ENCODE data around the gene CHGA.

The CHGA gene

GRCh38 chr14:92945544-92945943 is 22.6 kb downstream of the CHGA start:
- no peak for DNase-seq

- no peak for DNase-seq
Measured at GRCh38 chr14:92945959-92946846, 23.3 kb downstream of the CHGA start.

GRCh38 chr14:92946847-92947545 is 24.0 kb downstream of the CHGA start:
- DNase-seq: no peak

GRCh38 chr14:92948647-92949046 is 25.7 kb downstream of the CHGA start:
- DNase-seq: no peak

- no peak for DNase-seq
Measured at GRCh38 chr14:92949496-92950192, 26.7 kb downstream of the CHGA start.

- DNase-seq: no peak
Measured at GRCh38 chr14:92950193-92950540, 27.2 kb downstream of the CHGA start.

GRCh38 chr14:92950773-92951172 is 27.8 kb downstream of the CHGA start:
- DNase-seq: no peak

- no peak for DNase-seq
Measured at GRCh38 chr14:92951261-92951660, 28.3 kb downstream of the CHGA start.

GRCh38 chr14:92951912-92952471 is 29.0 kb downstream of the CHGA start:
- DNase-seq: peak; percentile 75 to 88 (median 86)

GRCh38 chr14:92952481-92953298 is 29.7 kb downstream of the CHGA start:
- DNase-seq: peak in 1 of 3 donors; percentile 12

GRCh38 chr14:92953526-92953925 is 30.6 kb downstream of the CHGA start:
- DNase-seq: no peak

- DNase-seq: no peak
Measured at GRCh38 chr14:92954933-92955332, 32.0 kb downstream of the CHGA start.

GRCh38 chr14:92955381-92955780 is 32.4 kb downstream of the CHGA start:
- DNase-seq: no peak

- DNase-seq: no peak
Measured at GRCh38 chr14:92956961-92957360, 34.0 kb downstream of the CHGA start.

GRCh38 chr14:92958373-92959188 is 35.6 kb downstream of the CHGA start:
- DNase-seq: no peak

GRCh38 chr14:92959189-92959531 is 36.2 kb downstream of the CHGA start:
- no peak for DNase-seq

- no peak for DNase-seq
Measured at GRCh38 chr14:92959761-92960680, 37.1 kb downstream of the CHGA start.

GRCh38 chr14:92960706-92961566 is 38.0 kb downstream of the CHGA start:
- DNase-seq: peak in 1 of 3 donors; percentile 20

GRCh38 chr14:92961567-92961855 is 38.6 kb downstream of the CHGA start:
- DNase-seq: no peak

Data from suppressor macrophage treated with lipopolysaccharide for 1 hour (primary cell).